ENCODE measurements around the gene KLK4.

KLK4 gene

DNA sequence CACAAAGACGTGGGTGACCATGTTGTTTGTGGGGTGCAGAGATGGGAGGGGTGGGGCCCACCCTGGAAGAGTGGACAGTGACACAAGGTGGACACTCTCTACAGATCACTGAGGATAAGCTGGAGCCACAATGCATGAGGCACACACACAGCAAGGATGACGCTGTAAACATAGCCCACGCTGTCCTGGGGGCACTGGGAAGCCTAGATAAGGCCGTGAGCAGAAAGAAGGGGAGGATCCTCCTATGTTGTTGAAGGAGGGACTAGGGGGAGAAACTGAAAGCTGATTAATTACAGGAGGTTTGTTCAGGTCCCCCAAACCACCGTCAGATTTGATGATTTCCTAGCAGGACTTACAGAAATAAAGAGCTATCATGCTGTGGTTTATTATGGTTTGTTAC lies 32.3 kb downstream of the KLK4 start:
- no peak for DNase-seq

DNA sequence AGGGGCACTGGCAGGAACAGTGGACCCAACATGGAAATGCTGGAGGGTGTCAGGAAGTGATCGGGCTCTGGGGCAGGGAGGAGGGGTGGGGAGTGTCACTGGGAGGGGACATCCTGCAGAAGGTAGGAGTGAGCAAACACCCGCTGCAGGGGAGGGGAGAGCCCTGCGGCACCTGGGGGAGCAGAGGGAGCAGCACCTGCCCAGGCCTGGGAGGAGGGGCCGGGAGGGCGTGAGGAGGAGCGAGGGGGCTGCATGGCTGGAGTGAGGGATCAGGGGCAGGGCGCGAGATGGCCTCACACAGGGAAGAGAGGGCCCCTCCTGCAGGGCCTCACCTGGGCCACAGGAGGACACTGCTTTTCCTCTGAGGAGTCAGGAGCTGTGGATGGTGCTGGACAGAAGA lies 33.9 kb downstream of the KLK4 start:
- DNase-seq, result peak; percentile 66

- DNase-seq, result peak; percentile 89
Observed at GRCh38 chr19:50876456-50876855, 34.7 kb downstream of the KLK4 start.

GRCh38 chr19:50875795-50876422 lies 35.3 kb downstream of the KLK4 start:
- peak; percentile 46 for DNase-seq

DNA sequence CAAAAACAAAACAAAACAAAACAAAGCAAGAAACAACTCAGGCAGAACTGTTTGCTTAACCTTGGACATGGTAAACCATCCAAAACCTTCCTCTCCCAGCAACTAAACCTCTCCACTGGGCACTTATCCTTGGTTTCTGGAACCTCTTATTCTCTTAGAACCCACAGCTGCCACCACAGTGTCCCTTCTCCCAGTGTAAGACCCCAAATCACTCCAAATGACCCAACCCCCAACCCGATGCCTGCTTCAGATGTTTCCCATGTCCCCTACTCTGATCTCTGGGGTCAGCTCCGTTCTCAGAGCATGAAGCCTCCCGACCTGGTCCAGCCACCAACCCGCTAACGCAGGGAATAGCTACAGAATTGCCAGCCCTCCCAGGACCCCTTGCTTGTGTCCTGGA lies 37.0 kb downstream of the KLK4 start:
- DNase-seq, result no peak

- DNase-seq, result no peak
Observed at GRCh38 chr19:50873056-50873455, 38.1 kb downstream of the KLK4 start, which contains the start of gene KLK2. TSS of gene KLK2 (plus strand) at chr19:50873439. CDS start at chr19:50873474, 35 bp downstream.

DNA sequence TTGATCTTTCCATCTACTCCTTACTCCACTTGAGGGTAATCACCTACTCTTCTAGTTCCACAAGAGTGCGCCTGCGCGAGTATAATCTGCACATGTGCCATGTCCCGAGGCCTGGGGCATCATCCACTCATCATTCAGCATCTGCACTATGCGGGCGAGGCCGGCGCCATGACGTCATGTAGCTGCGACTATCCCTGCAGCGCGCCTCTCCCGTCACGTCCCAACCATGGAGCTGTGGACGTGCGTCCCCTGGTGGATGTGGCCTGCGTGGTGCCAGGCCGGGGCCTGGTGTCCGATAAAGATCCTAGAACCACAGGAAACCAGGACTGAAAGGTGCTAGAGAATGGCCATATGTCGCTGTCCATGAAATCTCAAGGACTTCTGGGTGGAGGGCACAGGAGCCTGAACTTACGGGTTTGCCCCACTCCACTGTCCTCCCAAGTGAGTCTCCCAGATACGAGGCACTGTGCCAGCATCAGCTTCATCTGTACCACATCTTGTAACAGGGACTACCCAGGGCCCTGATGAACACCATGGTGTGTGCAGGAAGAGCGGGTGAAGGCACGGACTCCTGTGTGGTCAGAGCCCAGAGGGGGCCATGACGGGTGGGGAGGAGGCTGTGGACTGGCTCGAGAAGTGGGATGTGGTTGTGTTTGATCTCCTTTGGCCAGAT lies 40.6 kb downstream of the KLK4 start:
- no peak for DNase-seq

DNA sequence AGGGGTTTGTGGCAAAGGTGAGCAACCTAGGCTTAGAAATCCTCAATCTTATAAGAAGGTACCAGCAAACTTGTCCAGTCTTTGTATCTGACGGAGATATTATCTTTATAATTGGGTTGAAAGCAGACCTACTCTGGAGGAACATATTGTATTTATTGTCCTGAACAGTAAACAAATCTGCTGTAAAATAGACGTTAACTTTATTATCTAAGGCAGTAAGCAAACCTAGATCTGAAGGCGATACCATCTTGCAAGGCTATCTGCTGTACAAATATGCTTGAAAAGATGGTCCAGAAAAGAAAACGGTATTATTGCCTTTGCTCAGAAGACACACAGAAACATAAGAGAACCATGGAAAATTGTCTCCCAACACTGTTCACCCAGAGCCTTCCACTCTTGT lies 41.7 kb downstream of the KLK4 start:
- no peak for DNase-seq

GRCh38 chr19:50861496-50862286 lies 49.5 kb downstream of the KLK4 start:
- no peak for DNase-seq

- no peak for DNase-seq
Observed at GRCh38 chr19:50861010-50861409, 50.2 kb downstream of the KLK4 start.

DNA sequence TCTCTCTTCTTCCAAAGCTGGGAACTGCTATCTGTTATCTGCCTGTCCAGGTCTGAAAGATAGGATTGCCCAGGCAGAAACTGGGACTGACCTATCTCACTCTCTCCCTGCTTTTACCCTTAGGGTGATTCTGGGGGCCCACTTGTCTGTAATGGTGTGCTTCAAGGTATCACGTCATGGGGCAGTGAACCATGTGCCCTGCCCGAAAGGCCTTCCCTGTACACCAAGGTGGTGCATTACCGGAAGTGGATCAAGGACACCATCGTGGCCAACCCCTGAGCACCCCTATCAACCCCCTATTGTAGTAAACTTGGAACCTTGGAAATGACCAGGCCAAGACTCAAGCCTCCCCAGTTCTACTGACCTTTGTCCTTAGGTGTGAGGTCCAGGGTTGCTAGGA lies 51.3 kb downstream of the KLK4 start:
- no peak for DNase-seq

DNA sequence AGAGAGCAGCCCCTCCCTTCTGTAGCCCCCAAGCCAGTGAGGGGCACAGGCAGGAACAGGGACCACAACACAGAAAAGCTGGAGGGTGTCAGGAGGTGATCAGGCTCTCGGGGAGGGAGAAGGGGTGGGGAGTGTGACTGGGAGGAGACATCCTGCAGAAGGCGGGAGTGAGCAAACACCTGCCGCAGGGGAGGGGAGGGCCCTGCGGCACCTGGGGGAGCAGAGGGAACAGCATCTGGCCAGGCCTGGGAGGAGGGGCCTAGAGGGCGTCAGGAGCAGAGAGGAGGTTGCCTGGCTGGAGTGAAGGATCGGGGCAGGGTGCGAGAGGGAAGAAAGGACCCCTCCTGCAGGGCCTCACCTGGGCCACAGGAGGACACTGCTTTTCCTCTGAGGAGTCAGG lies 52.3 kb downstream of the KLK4 start:
- DNase-seq, result peak; percentile 96

- no peak for DNase-seq
Observed at GRCh38 chr19:50857366-50857765, 53.8 kb downstream of the KLK4 start.
